Neuronal stem cell (in vitro differentiated cells): ENCODE results near the gene CPN2.

Experiments
- DNase-seq: peaks from one replicate; pipeline ENCODE4 v3.0.0-alpha.2; 2013; ENCODE audit warnings: low spot score
- H2AFZ ChIP-seq: one replicate; pipeline ENCODE4 v1.6.1; 2013; ENCODE audit warnings: mild to moderate bottlenecking, low read length, inconsistent platforms
- H2AK5ac ChIP-seq: 2 replicates; pipeline ENCODE4 v1.6.1; 2013; ENCODE audit warnings: low read depth, mild to moderate bottlenecking, inconsistent platforms, low read length, moderate library complexity, mixed read lengths
- H2BK120ac ChIP-seq: 2 replicates; pipeline ENCODE4 v1.6.1; 2013; ENCODE audit warnings: low read depth, mild to moderate bottlenecking, inconsistent platforms, low read length, moderate library complexity, mixed read lengths
- H2BK12ac ChIP-seq: one replicate; pipeline ENCODE4 v1.6.1; 2013; ENCODE audit warnings: low read length, inconsistent platforms
- H2BK15ac ChIP-seq: 2 replicates; pipeline ENCODE4 v1.6.1; 2013; ENCODE audit warnings: mild to moderate bottlenecking, low read length, inconsistent platforms, mixed read lengths
- H2BK5ac ChIP-seq: one replicate; pipeline ENCODE4 v1.6.1; 2013; ENCODE audit warnings: inconsistent platforms, mild to moderate bottlenecking, low read length, moderate library complexity
- H3K14ac ChIP-seq: one replicate; pipeline ENCODE4 v1.6.1; 2013; ENCODE audit warnings: low read length, inconsistent platforms
- H3K18ac ChIP-seq: 2 replicates; pipeline ENCODE4 v1.6.1; 2013; ENCODE audit warnings: low read length, inconsistent platforms
- H3K23ac ChIP-seq: 2 replicates; pipeline ENCODE4 v1.6.1; 2013; ENCODE audit warnings: low read depth, mild to moderate bottlenecking, mixed read lengths, low read length, inconsistent platforms; ENCODE audit not compliant: poor library complexity
- H3K27ac ChIP-seq: replicated peaks from 3 replicates; pipeline ENCODE4 v1.5.1; 2013; ENCODE audit warnings: low read length, inconsistent platforms
- H3K27me3 ChIP-seq, 3 experiments: 2 replicates each; pipeline ENCODE4 v1.6.1; 2013; ENCODE audit warnings: low read length in 3 of 3, mild to moderate bottlenecking in 2 of 3, inconsistent platforms in 1 of 3, low read depth in 1 of 3, mixed read lengths in 1 of 3, moderate library complexity in 1 of 3; ENCODE audit not compliant: control insufficient read depth in 3 of 3, insufficient read depth in 3 of 3
- H3K36me3 ChIP-seq, 2 donors: replicated peaks in 1 of 2; 2 replicates each; pipeline ENCODE4 v1.6.1; 2013; ENCODE audit warnings: low read length in 2 of 2; ENCODE audit not compliant: control insufficient read depth in 2 of 2, insufficient read depth in 2 of 2
- H3K4ac ChIP-seq: 2 replicates; pipeline ENCODE4 v1.6.1; 2013; ENCODE audit warnings: inconsistent platforms, mild to moderate bottlenecking, low read length, moderate library complexity
- H3K4me1 ChIP-seq, 2 donors: 1 replicate in 1 of 2; 2 replicates in 1 of 2; pipeline ENCODE4 v1.6.1; 2013; ENCODE audit warnings: low read length in 2 of 2, low read depth in 1 of 2; ENCODE audit not compliant: control insufficient read depth in 2 of 2, insufficient read depth in 1 of 2
- H3K4me2 ChIP-seq: one replicate; pipeline ENCODE4 v1.6.1; 2013; ENCODE audit warnings: mild to moderate bottlenecking, low read length, inconsistent platforms; ENCODE audit not compliant: insufficient read depth, poor library complexity, severe bottlenecking
- H3K4me3 ChIP-seq, 2 donors: 2 replicates each; pipeline ENCODE4 v1.5.1; 2013; ENCODE audit warnings: low read length in 2 of 2, mild to moderate bottlenecking in 2 of 2, inconsistent platforms in 1 of 2, moderate library complexity in 1 of 2
- H3K79me1 ChIP-seq: one replicate; pipeline ENCODE4 v1.6.1; 2013; ENCODE audit warnings: low read depth, mild to moderate bottlenecking, inconsistent platforms, low read length, moderate library complexity
- H3K9ac ChIP-seq: one replicate; pipeline ENCODE4 v1.6.1; 2013; ENCODE audit warnings: mild to moderate bottlenecking, low read depth, low read length, inconsistent platforms; ENCODE audit not compliant: poor library complexity
- H3K9me3 ChIP-seq, 2 donors: replicated peaks in 1 of 2; 2 replicates each; pipeline versions ENCODE3 to v1.6.1; 2013; ENCODE audit warnings: low read length in 2 of 2, mild to moderate bottlenecking in 2 of 2, inconsistent platforms in 1 of 2, low read depth in 1 of 2, mixed read lengths in 1 of 2, moderate library complexity in 1 of 2; ENCODE audit not compliant: control insufficient read depth in 2 of 2, insufficient read depth in 1 of 2
- H4K8ac ChIP-seq: one replicate; pipeline ENCODE4 v1.6.1; 2013; ENCODE audit warnings: low read depth, mild to moderate bottlenecking, inconsistent platforms, low read length, moderate library complexity
- H4K91ac ChIP-seq: one replicate; pipeline ENCODE4 v1.6.1; 2013; ENCODE audit warnings: low read length, low read depth, mild to moderate bottlenecking, inconsistent platforms; ENCODE audit not compliant: poor library complexity
- WGBS, 2 donors: extraction: QIAGEN DNeasy Blood & Tissue Kit; methylation state at CpG; one replicate each; pipeline ENCODE4 v1.1.7; 2013; ENCODE audit warnings: missing lambda C conversion rate in 2 of 2, mixed read lengths in 1 of 2; ENCODE audit not compliant: insufficient read length in 2 of 2, insufficient replicate concordance in 1 of 2; ENCODE audit errors: extremely low coverage in 2 of 2; 5-methylcytosine and 5-hydroxymethylcytosine counted together

The CPN2 gene

GRCh38 chr3:194327218-194328052, 23.7 kb downstream of the CPN2 start:
- peak overlapping the region; percentile 86 for H3K14ac ChIP-seq
- peaks cover 10 to 28% of the 10 kb centered on the region in 2 donors for H3K9me3 ChIP-seq
- no peak overlapping the region for H2BK5ac ChIP-seq
- no peak overlapping the region for H3K4ac ChIP-seq
- peak overlapping the region; percentile 27 for H3K27ac ChIP-seq
- H2AFZ ChIP-seq = no peak overlapping the region
- no peak overlapping the region for H2BK12ac ChIP-seq
- H3K36me3 ChIP-seq = peaks cover 0 to 8% of the 10 kb centered on the region in 2 donors
- peak overlapping the region in 1 of 2 donors; percentile 66 for H3K4me3 ChIP-seq
- DNase-seq = no peak
- H3K18ac ChIP-seq = peak overlapping the region; percentile 61
- no peak overlapping the region for H2BK120ac ChIP-seq
- peaks cover 8% of the 10 kb centered on the region for H3K79me1 ChIP-seq
- H4K91ac ChIP-seq = peak overlapping the region; percentile 80
- peak overlapping the region; percentile 33 for H2AK5ac ChIP-seq
- H3K4me1 ChIP-seq = peaks cover 12 to 14% of the 10 kb centered on the region in 2 donors
- H3K23ac ChIP-seq = peak overlapping the region; percentile 36
- H4K8ac ChIP-seq = peak overlapping the region; percentile 52
- H3K27me3 ChIP-seq = peaks cover 0 to 29% (median 21%) of the 10 kb centered on the region in 3 experiments
- 100% methylated on average over 1 to 5 of the region's 5 CpGs for WGBS, 2 donors
- H3K9ac ChIP-seq = peak overlapping the region; percentile 39
- H3K4me2 ChIP-seq = no peak overlapping the region
- no peak overlapping the region for H2BK15ac ChIP-seq

GRCh38 chr3:194326968-194327217, 24.2 kb downstream of the CPN2 start:
- H4K8ac ChIP-seq = no peak overlapping the region
- H3K4me2 ChIP-seq = no peak overlapping the region
- no peak overlapping the region for H3K18ac ChIP-seq
- H3K27ac ChIP-seq = no peak overlapping the region
- no peak for DNase-seq
- peak overlapping the region; percentile 31 for H3K9ac ChIP-seq
- no peak overlapping the region for H3K4ac ChIP-seq
- H3K4me1 ChIP-seq = peaks cover 12 to 14% of the 10 kb centered on the region in 2 donors
- H2BK120ac ChIP-seq = no peak overlapping the region
- H2BK12ac ChIP-seq = no peak overlapping the region
- H3K36me3 ChIP-seq = peaks cover 0 to 8% of the 10 kb centered on the region in 2 donors
- no peak overlapping the region for H2BK5ac ChIP-seq
- H3K14ac ChIP-seq = peak overlapping the region; percentile 86
- H2BK15ac ChIP-seq = no peak overlapping the region
- H4K91ac ChIP-seq = peak overlapping the region; percentile 86
- H2AK5ac ChIP-seq = no peak overlapping the region
- no peak overlapping the region for H2AFZ ChIP-seq
- peaks cover 10 to 28% of the 10 kb centered on the region in 2 donors for H3K9me3 ChIP-seq
- 100% methylated on average over 2 of the region's 2 CpGs; no CpG with 5 or more reads in 1 of the 2 donors for WGBS, 2 donors
- peak overlapping the region in 1 of 2 donors; percentile 66 for H3K4me3 ChIP-seq
- peak overlapping the region; percentile 0 for H3K23ac ChIP-seq
- H3K79me1 ChIP-seq = peaks cover 8% of the 10 kb centered on the region
- peaks cover 0 to 24% (median 17%) of the 10 kb centered on the region in 3 experiments for H3K27me3 ChIP-seq

GRCh38 chr3:194326192-194326967, 24.7 kb downstream of the CPN2 start:
- peaks cover 0 to 19% (median 17%) of the 10 kb centered on the region in 3 experiments for H3K27me3 ChIP-seq
- H3K14ac ChIP-seq = peak overlapping the region; percentile 86
- H3K79me1 ChIP-seq = peaks cover 8% of the 10 kb centered on the region
- H3K9me3 ChIP-seq = peaks cover 10 to 28% of the 10 kb centered on the region in 2 donors
- no peak overlapping the region for H2BK120ac ChIP-seq
- no peak overlapping the region for H2AFZ ChIP-seq
- H2BK15ac ChIP-seq = peak overlapping the region; percentile 42
- WGBS, 2 donors = 100% methylated on average over 1 of the region's 15 CpGs; no CpG with 5 or more reads in 1 of the 2 donors
- peak overlapping the region; percentile 0 for H3K23ac ChIP-seq
- no peak overlapping the region for H3K4me2 ChIP-seq
- H3K4ac ChIP-seq = no peak overlapping the region
- peak overlapping the region in 1 of 2 donors; percentile 66 for H3K4me3 ChIP-seq
- no peak overlapping the region for H3K18ac ChIP-seq
- H3K4me1 ChIP-seq = peaks cover 12 to 14% of the 10 kb centered on the region in 2 donors
- H2BK5ac ChIP-seq = no peak overlapping the region
- peak overlapping the region; percentile 86 for H4K91ac ChIP-seq
- no peak overlapping the region for H4K8ac ChIP-seq
- peak overlapping the region; percentile 64 for H2AK5ac ChIP-seq
- no peak overlapping the region for H2BK12ac ChIP-seq
- no peak overlapping the region for H3K27ac ChIP-seq
- H3K9ac ChIP-seq = peak overlapping the region; percentile 64
- no peak for DNase-seq
- peaks cover 0 to 8% of the 10 kb centered on the region in 2 donors for H3K36me3 ChIP-seq
